Testis (tissue), 3 donors: ENCODE data around the gene ITPKB. TPM values are rescaled to one million over a fixed set of nuclear protein-coding genes. Genes with fewer than 3 reads are reported as not detected.

ENCODE experiments used
- DNase-seq: peaks from one replicate; pipeline ENCODE4 v3.0.0-alpha.2; 2019
- H3K27ac ChIP-seq, 2 donors: fragments of 200-600 bp; sonication (generic); one replicate each; pipeline ENCODE4 v1.5.1; 2019
- H3K27me3 ChIP-seq: fragments of 200-600 bp; sonication (generic); one replicate; pipeline ENCODE4 v1.5.1; 2019
- H3K36me3 ChIP-seq: fragments of 200-600 bp; sonication (generic); one replicate; pipeline ENCODE4 v1.5.1; 2017; ENCODE audit warnings: low read depth; ENCODE audit errors: missing control alignments
- H3K4me1 ChIP-seq: fragments of 200-600 bp; sonication (generic); one replicate; pipeline ENCODE4 v1.5.1; 2019
- H3K4me3 ChIP-seq, 2 donors: fragments of 200-600 bp; sonication (generic); one replicate each; pipeline ENCODE4 v1.5.1; 2017 to 2019
- H3K9me3 ChIP-seq: fragments of 200-600 bp; sonication (generic); one replicate; pipeline ENCODE4 v1.5.1; 2017
- CTCF ChIP-seq, 3 experiments: fragments of 450-650 bp in 2 of 3; fragments of 200-600 bp in 1 of 3; sonication (generic) in 1 of 3; IDR thresholded peaks; one replicate each; pipeline ENCODE4 v1.5.1; 2016 to 2019; ENCODE audit warnings: antibody characterized with exemption in 3 of 3, mild to moderate bottlenecking in 2 of 3, moderate library complexity in 1 of 3
- POLR2A ChIP-seq: fragments of 450-650 bp; IDR thresholded peaks from one replicate; pipeline ENCODE4 v1.6.1; 2017; ENCODE audit warnings: antibody characterized with exemption, mild to moderate bottlenecking, moderate library complexity
- WGBS, 2 donors: methylation state at CpG; one replicate each; pipeline ENCODE4 v1.1.5; 2018; 5-methylcytosine and 5-hydroxymethylcytosine counted together
- intact Hi-C: fragments of 100-400 bp; cut with DNase I; formaldehyde crosslinking; loops from one replicate; pipeline ENCODE4 v1.15.1; 2023; ENCODE audit warnings: low total_unique reads
- polyA plus RNA-seq: library from polyadenylated mRNA; stranded (reverse); fragments of 350-450 nt; fragmentation: Illumina TruSeq; extraction: RNeasy Lipid Tissue Mini Kit (QIAGEN cat#74804); gene quantifications from one replicate; pipeline ENCODE4 v1.2.3, GENCODE V29; 2014; ENCODE audit warnings: low read depth, low replicate concordance; ENCODE audit not compliant: insufficient read depth
- total RNA-seq, 2 donors: library from RNA; depleted of rRNA; stranded (reverse); fragments of >200 nt; gene quantifications; one replicate each; pipeline ENCODE4 v1.2.3, GENCODE V29; 2016

Gene ITPKB
- total and polyA plus RNA-seq, 3 donors from 2014 or later: 11.4 to 18.0 (median 13.5) TPM

GRCh38 chr1:226643611-226644540 lies 95.2 kb downstream of the ITPKB start:
- Histone ChIP-seq H3K36me3 (no peaks in the 10 kb centered on the region), H3K27ac (no peak overlapping the region), H3K4me1 (peaks cover 6% of the 10 kb centered on the region), H3K4me3 (no peak overlapping the region), H3K27me3 (no peaks in the 10 kb centered on the region), H3K9me3 (no peaks in the 10 kb centered on the region)
- TF ChIP-seq POLR2A (no peak), CTCF (IDR thresholded peaks at IDR 0.05) (no peak)
- DNase-seq: no peak
- intact Hi-C loops: loop anchor here (10.0 kb wide), 1 partner anchor 91 kb away; the partner anchor contains the start of gene ITPKB
- 76 to 89% methylated on average over 13 to 18 of the region's 18 CpGs for WGBS, 2 donors

GRCh38 chr1:226643177-226643576 lies 95.9 kb downstream of the ITPKB start:
- Histone ChIP-seq H3K36me3 (no peaks in the 10 kb centered on the region), H3K4me3 (no peak overlapping the region), H3K4me1 (peaks cover 8% of the 10 kb centered on the region), H3K27me3 (no peaks in the 10 kb centered on the region), H3K27ac (no peak overlapping the region), H3K9me3 (no peaks in the 10 kb centered on the region)
- TF ChIP-seq CTCF (IDR thresholded peaks at IDR 0.05) (no peak), POLR2A (no peak)
- no peak for DNase-seq
- 60 to 85% methylated on average over 7 to 9 of the region's 9 CpGs for WGBS, 2 donors
- intact Hi-C loops: loop anchor here (10.0 kb wide), 1 partner anchor 92 kb away; the partner anchor contains the start of gene ITPKB

- no peak overlapping the region for H3K4me3 ChIP-seq
- intact Hi-C loops: loop anchor here (10.0 kb wide), 1 partner anchor 92 kb away; the partner anchor contains the start of gene ITPKB
- H3K36me3 ChIP-seq: no peaks in the 10 kb centered on the region
- TF ChIP-seq POLR2A (no peak), CTCF (IDR thresholded peaks at IDR 0.05) (no peak)
- no peak for DNase-seq
- 94% methylated on average over 7 to 8 of the region's 8 CpGs for WGBS, 2 donors
- no peaks in the 10 kb centered on the region for H3K9me3 ChIP-seq
- H3K27ac ChIP-seq: no peak overlapping the region
- H3K4me1 ChIP-seq: peaks cover 16% of the 10 kb centered on the region
- H3K27me3 ChIP-seq: no peaks in the 10 kb centered on the region
Measured at GRCh38 chr1:226642421-226642820, 96.7 kb downstream of the ITPKB start.

- DNase-seq: no peak
- intact Hi-C loops: loop anchor here (10.0 kb wide), 1 partner anchor 93 kb away; the partner anchor contains the start of gene ITPKB
- H3K4me1 ChIP-seq: peaks cover 20% of the 10 kb centered on the region
Measured at GRCh38 chr1:226641671-226642231, 97.3 kb downstream of the ITPKB start.

More at GRCh38 chr1:226641671-226642231, 97.3 kb downstream of the ITPKB start:
- no peak overlapping the region for H3K4me3 ChIP-seq
- no peaks in the 10 kb centered on the region for H3K27me3 ChIP-seq
- H3K9me3 ChIP-seq: no peaks in the 10 kb centered on the region
- TF ChIP-seq POLR2A: no peak
- no peak for TF ChIP-seq CTCF (IDR thresholded peaks at IDR 0.05)
- no peak overlapping the region for H3K27ac ChIP-seq
- H3K36me3 ChIP-seq: no peaks in the 10 kb centered on the region
- WGBS, 2 donors: 91 to 93% methylated on average over 14 to 23 of the region's 23 CpGs
